ENCODE measurements around the gene USP17L30. TPM values are rescaled to one million over a fixed set of nuclear protein-coding genes. Genes with fewer than 3 reads are reported as not detected.
"Not testable (repeated sequence)": the region's sequence is repeated elsewhere in the genome, so short reads cannot be mapped to it uniquely, and the experiment has no call there.

The USP17L30 gene
- total and polyA plus RNA-seq, 2 donors (not counting 1 experiment from before 2014, with no cell fraction given), result not detected

DNA sequence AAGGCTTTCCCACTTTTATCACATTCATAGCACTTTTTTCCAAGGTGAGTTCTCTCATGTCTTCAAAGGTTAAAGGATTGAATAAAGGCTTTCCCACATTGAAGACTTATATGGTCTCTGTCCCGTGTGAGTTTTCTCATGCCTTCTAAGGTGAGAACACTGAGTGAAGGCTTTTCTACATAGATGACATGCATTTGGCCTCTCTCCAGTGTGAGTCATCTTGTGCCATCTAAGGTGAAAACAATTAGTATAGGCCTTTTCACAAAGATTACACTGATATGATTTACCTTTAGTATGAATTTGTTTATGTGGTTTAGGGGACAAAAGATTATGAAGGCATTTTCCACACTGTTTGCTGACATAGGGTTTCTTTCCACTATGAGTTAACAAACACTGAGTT is 21.2 kb downstream of the USP17L30 start:
- no peak overlapping the region for H3K9ac ChIP-seq (ENCODE audit: insufficient read depth, low read length)
- H4K20me1 ChIP-seq (ENCODE audit: control insufficient read depth, extremely low read depth, insufficient read depth, low read length), result no peaks in the 10 kb centered on the region
- TF ChIP-seq, protein P1, sequence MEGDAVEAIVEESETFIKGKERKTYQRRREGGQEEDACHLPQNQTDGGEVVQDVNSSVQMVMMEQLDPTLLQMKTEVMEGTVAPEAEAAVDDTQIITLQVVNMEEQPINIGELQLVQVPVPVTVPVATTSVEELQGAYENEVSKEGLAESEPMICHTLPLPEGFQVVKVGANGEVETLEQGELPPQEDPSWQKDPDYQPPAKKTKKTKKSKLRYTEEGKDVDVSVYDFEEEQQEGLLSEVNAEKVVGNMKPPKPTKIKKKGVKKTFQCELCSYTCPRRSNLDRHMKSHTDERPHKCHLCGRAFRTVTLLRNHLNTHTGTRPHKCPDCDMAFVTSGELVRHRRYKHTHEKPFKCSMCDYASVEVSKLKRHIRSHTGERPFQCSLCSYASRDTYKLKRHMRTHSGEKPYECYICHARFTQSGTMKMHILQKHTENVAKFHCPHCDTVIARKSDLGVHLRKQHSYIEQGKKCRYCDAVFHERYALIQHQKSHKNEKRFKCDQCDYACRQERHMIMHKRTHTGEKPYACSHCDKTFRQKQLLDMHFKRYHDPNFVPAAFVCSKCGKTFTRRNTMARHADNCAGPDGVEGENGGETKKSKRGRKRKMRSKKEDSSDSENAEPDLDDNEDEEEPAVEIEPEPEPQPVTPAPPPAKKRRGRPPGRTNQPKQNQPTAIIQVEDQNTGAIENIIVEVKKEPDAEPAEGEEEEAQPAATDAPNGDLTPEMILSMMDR (conservative IDR thresholded peaks at IDR 0.05 in 1 of 2, IDR thresholded peaks at IDR 0.05 in 1 of 2; ENCODE audit: low read depth in 1 of 2, low read length in 2 of 2), result no peak
- no peak for TF ChIP-seq EZH2 (IDR thresholded peaks at IDR 0.05; ENCODE audit: low read length, missing control alignments)
- H3K79me2 ChIP-seq (ENCODE audit: control insufficient read depth, insufficient read depth, low read length), result no peaks in the 10 kb centered on the region
- H3K27ac ChIP-seq (ENCODE audit: insufficient read depth, low read length), result no peak overlapping the region
- no peak overlapping the region for H2AFZ ChIP-seq (ENCODE audit: low read length)
- DNase-seq (ENCODE audit: low read depth in 2 of 2), result no peak
- no peak overlapping the region for H3K4me3 ChIP-seq (replicated peaks in 1 of 4; ENCODE audit: control extremely low read depth in 1 of 4, insufficient read depth in 1 of 4, low read depth in 3 of 4, low read length in 4 of 4)
- H3K4me2 ChIP-seq (ENCODE audit: extremely low read depth, insufficient read depth, low read length), result no peak overlapping the region
- no peaks in the 10 kb centered on the region for H3K27me3 ChIP-seq (ENCODE audit: control insufficient read depth, insufficient read depth, low read length)
- H3K36me3 ChIP-seq (ENCODE audit: control insufficient read depth, insufficient read depth, low read length), result no peaks in the 10 kb centered on the region
- H3K9me3 ChIP-seq (ENCODE audit: control insufficient read depth, insufficient read depth, low read depth, low read length), result no peaks in the 10 kb centered on the region
- H3K4me1 ChIP-seq (ENCODE audit: control insufficient read depth, extremely low read depth, insufficient read depth, low read length), result no peaks in the 10 kb centered on the region

DNA sequence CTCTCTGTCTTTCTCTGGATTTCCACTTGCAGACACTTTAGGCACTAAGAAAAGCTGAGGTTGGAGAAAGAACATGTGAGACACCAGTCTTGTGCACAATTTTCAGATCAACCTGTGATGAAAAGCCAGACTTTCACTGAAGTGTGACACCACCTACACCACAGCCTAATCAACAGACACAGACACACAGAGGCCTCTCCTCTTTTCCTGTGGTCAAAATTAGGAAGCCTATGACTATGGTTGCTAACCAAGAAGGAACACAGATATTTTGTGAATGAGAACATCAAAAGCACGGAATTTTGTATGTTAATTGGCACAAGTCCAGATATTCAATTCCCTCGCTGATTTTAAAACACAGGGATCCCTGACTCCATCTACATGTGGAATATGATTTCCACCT is 26.1 kb downstream of the USP17L30 start:
- H2AFZ ChIP-seq (ENCODE audit: low read length); H3K9me3 ChIP-seq (ENCODE audit: control insufficient read depth, insufficient read depth, low read depth, low read length); DNase-seq (ENCODE audit: low read depth in 2 of 2): not testable (repeated sequence)

DNA sequence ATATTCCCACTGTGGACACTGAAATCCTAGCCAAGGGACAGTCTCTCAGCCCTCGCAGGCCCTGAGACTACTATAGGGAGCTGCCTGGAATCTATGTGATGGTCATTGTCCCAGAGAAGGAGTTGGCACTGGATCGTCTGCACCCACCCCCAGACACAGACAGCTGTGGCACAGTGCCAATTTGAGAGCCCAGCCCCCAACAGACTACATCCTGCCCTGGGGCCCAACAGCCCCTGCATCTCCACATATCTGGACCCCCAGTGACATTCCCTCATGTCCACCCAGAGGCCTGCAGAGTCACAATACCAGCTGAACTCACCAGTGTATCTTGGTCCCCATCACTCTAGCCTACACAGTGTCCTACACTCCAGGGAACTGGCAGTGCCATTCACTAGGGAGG is 42.8 kb downstream of the USP17L30 start:
- not testable (repeated sequence) for DNase-seq (ENCODE audit: low read depth in 2 of 2)

More for the DNA sequence above, 26.1 kb downstream of the USP17L30 start:
- H4K20me1 ChIP-seq (ENCODE audit: control insufficient read depth, extremely low read depth, insufficient read depth, low read length); H3K4me3 ChIP-seq (replicated peaks in 1 of 4; ENCODE audit: control extremely low read depth in 1 of 4, insufficient read depth in 1 of 4, low read depth in 3 of 4, low read length in 4 of 4); H3K27ac ChIP-seq (ENCODE audit: insufficient read depth, low read length); H3K27me3 ChIP-seq (ENCODE audit: control insufficient read depth, insufficient read depth, low read length); H3K4me2 ChIP-seq (ENCODE audit: extremely low read depth, insufficient read depth, low read length); H3K79me2 ChIP-seq (ENCODE audit: control insufficient read depth, insufficient read depth, low read length); H3K4me1 ChIP-seq (ENCODE audit: control insufficient read depth, extremely low read depth, insufficient read depth, low read length); H3K36me3 ChIP-seq (ENCODE audit: control insufficient read depth, insufficient read depth, low read length); H3K9ac ChIP-seq (ENCODE audit: insufficient read depth, low read length): not testable (repeated sequence)

DNA sequence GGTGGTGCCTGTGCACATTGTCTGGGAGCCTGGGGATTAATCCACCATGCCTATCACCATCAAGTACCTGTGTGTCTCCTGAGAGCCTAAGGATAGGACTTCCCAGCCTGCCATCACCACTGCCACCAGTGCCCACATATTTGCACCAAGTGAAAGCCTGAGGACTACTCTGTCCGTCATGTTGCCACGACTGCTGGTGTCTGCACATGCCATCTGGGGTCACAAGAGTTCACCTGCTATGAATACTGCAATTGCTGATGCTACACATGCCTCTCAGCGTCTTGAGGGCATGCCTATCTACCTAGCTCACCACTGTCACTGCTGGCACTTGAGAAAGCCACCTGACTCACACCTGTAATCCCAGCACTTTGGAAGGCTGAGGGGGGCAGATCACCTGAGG is 43.6 kb downstream of the USP17L30 start:
- not testable (repeated sequence) for H2AFZ ChIP-seq (ENCODE audit: low read length); DNase-seq (ENCODE audit: low read depth in 2 of 2); H3K27ac ChIP-seq (ENCODE audit: insufficient read depth, low read length); H3K36me3 ChIP-seq (ENCODE audit: control insufficient read depth, insufficient read depth, low read length); H3K9me3 ChIP-seq (ENCODE audit: control insufficient read depth, insufficient read depth, low read depth, low read length); H4K20me1 ChIP-seq (ENCODE audit: control insufficient read depth, extremely low read depth, insufficient read depth, low read length); H3K9ac ChIP-seq (ENCODE audit: insufficient read depth, low read length); H3K4me1 ChIP-seq (ENCODE audit: control insufficient read depth, extremely low read depth, insufficient read depth, low read length); H3K4me3 ChIP-seq (replicated peaks in 1 of 4; ENCODE audit: control extremely low read depth in 1 of 4, insufficient read depth in 1 of 4, low read depth in 3 of 4, low read length in 4 of 4); H3K27me3 ChIP-seq (ENCODE audit: control insufficient read depth, insufficient read depth, low read length); H3K4me2 ChIP-seq (ENCODE audit: extremely low read depth, insufficient read depth, low read length); H3K79me2 ChIP-seq (ENCODE audit: control insufficient read depth, insufficient read depth, low read length)

More for the DNA sequence above, 42.8 kb downstream of the USP17L30 start:
- not testable (repeated sequence) for H3K4me1 ChIP-seq (ENCODE audit: control insufficient read depth, extremely low read depth, insufficient read depth, low read length); H3K4me3 ChIP-seq (replicated peaks in 1 of 4; ENCODE audit: control extremely low read depth in 1 of 4, insufficient read depth in 1 of 4, low read depth in 3 of 4, low read length in 4 of 4); H2AFZ ChIP-seq (ENCODE audit: low read length); H3K27ac ChIP-seq (ENCODE audit: insufficient read depth, low read length); H3K36me3 ChIP-seq (ENCODE audit: control insufficient read depth, insufficient read depth, low read length); H3K79me2 ChIP-seq (ENCODE audit: control insufficient read depth, insufficient read depth, low read length); H4K20me1 ChIP-seq (ENCODE audit: control insufficient read depth, extremely low read depth, insufficient read depth, low read length); H3K9me3 ChIP-seq (ENCODE audit: control insufficient read depth, insufficient read depth, low read depth, low read length); H3K27me3 ChIP-seq (ENCODE audit: control insufficient read depth, insufficient read depth, low read length); H3K9ac ChIP-seq (ENCODE audit: insufficient read depth, low read length); H3K4me2 ChIP-seq (ENCODE audit: extremely low read depth, insufficient read depth, low read length)
